H1 (cell line): ENCODE measurements around the gene CCN6. TPM values are rescaled to one million over a fixed set of nuclear protein-coding genes. Genes with fewer than 3 reads are reported as not detected.

Experiments
- BCL11A ChIP-seq, 2 experiments: IDR thresholded peaks; one replicate each; pipeline ENCODE4 v1.6.1; 2011; ENCODE audit warnings: low read depth in 2 of 2, low read length in 2 of 2, mild to moderate bottlenecking in 2 of 2
- CHD2 ChIP-seq: IDR thresholded peaks from 2 replicates; pipeline ENCODE4 v1.6.1; 2012; ENCODE audit warnings: low read length, improper control_type of control experiment
- CHD7 ChIP-seq: fragments of 300-600 bp; sonication (generic); IDR thresholded peaks from 2 replicates; pipeline ENCODE4 v1.7.1; 2012; ENCODE audit warnings: low read length, moderate library complexity, mild to moderate bottlenecking, inconsistent platforms; ENCODE audit not compliant: insufficient replicate concordance
- GABPA ChIP-seq: IDR thresholded peaks from 2 replicates; pipeline ENCODE4 v1.6.1; 2011; ENCODE audit warnings: mild to moderate bottlenecking, low read length, moderate library complexity, borderline replicate concordance; ENCODE audit not compliant: insufficient read depth
- KDM4A ChIP-seq: IDR thresholded peaks from one replicate; pipeline ENCODE4 v1.7.1; 2012; ENCODE audit warnings: low read depth, mild to moderate bottlenecking, moderate library complexity, low read length, inconsistent platforms; ENCODE audit not compliant: severe bottlenecking
- SIN3A ChIP-seq, 2 experiments: IDR thresholded peaks in 1 of 2; conservative IDR thresholded peaks in 1 of 2; 2 replicates each; pipeline ENCODE4 v1.6.1; 2011 to 2012; ENCODE audit warnings: low read length in 2 of 2, improper control_type of control experiment in 1 of 2, low read depth in 1 of 2, mild to moderate bottlenecking in 1 of 2
- SP2 ChIP-seq: IDR thresholded peaks from 2 replicates; pipeline ENCODE4 v1.6.1; 2012; ENCODE audit warnings: mild to moderate bottlenecking, low read length, inconsistent platforms
- SUZ12 ChIP-seq: fragments of 200-600 bp; sonication (generic); IDR thresholded peaks from 2 replicates; pipeline ENCODE4 v1.6.1; 2012; ENCODE audit warnings: mild to moderate bottlenecking, inconsistent platforms, low read length, moderate library complexity, mixed read lengths
- TAF1 ChIP-seq: IDR thresholded peaks from 2 replicates; pipeline ENCODE4 v1.6.1; 2011; ENCODE audit warnings: mild to moderate bottlenecking, low read depth, low read length
- polyA plus RNA-seq, 7 experiments: library from polyadenylated mRNA; depleted of rRNA in 3 of 7; stranded (reverse) in 5 of 7; unstranded in 2 of 7; fragments of >200 nt in 5 of 7; fragments of 200-250 nt in 2 of 7; gene quantifications; 1 replicate in 5 of 7; 2 replicates in 1 of 7; 4 replicates in 1 of 7; pipeline versions ENCODE4 v1.2.1 to v1.2.3, GENCODE V29; 2011 to 2013; ENCODE audit warnings: missing spikeins in 2 of 7, mixed read lengths in 2 of 7
- total RNA-seq: library from RNA; stranded (reverse); fragmentation: NEBNext Ultra II Directional; extraction: Animal tissue kit (Norgen Biotek cat#: 25700); gene quantifications from 2 replicates; pipeline ENCODE4 v1.2.1, GENCODE V29; 2021

CCN6 gene
- total and polyA plus RNA-seq, 2 of the 8 experiments (the other 6 are each of a cell fraction or from before 2014, with no cell fraction given): not detected

GRCh38 chr6:112106562-112106961, 52.7 kb downstream of the CCN6 start (continued):
- TF ChIP-seq CHD7: no peak
- TF ChIP-seq GABPA: no peak
- no peak for TF ChIP-seq BCL11A (IDR thresholded peaks at IDR 0.05; ENCODE audit: low read depth in 2 of 2, low read length in 2 of 2)
- TF ChIP-seq KDM4A: no peak
- no peak for TF ChIP-seq SUZ12
- no peak for TF ChIP-seq SP2
- no peak for TF ChIP-seq TAF1
- no peak for TF ChIP-seq CHD2
- TF ChIP-seq SIN3A (conservative IDR thresholded peaks at IDR 0.05 in 1 of 2, IDR thresholded peaks at IDR 0.05 in 1 of 2; ENCODE audit: low read depth in 1 of 2, low read length in 2 of 2): no peak
